SU-DHL-6 (cell line): ENCODE data around the gene ORM1.

Experiments
- H2AFZ ChIP-seq: fragments of 200-600 bp; sonication (generic); 2 replicates; pipeline ENCODE4 v1.6.1; 2014; ENCODE audit warnings: low read depth, mild to moderate bottlenecking, moderate library complexity, mixed read lengths, antibody characterized with exemption, low read length; ENCODE audit not compliant: severe bottlenecking
- H3F3A ChIP-seq: fragments of 200-600 bp; shearing (Covaris generic); 2 replicates; pipeline ENCODE4 v1.6.0; 2016; ENCODE audit warnings: antibody characterized with exemption, mild to moderate bottlenecking; ENCODE audit not compliant: insufficient read depth
- H3K27ac ChIP-seq: fragments of 200-600 bp; sonication (generic); 2 replicates; pipeline ENCODE4 v1.5.1; 2016; ENCODE audit warnings: low read depth, mild to moderate bottlenecking, low read length, moderate library complexity, mixed read lengths
- H3K27me3 ChIP-seq: fragments of 200-600 bp; sonication (generic), shearing (Covaris generic); 2 replicates; pipeline ENCODE4 v1.6.0; 2014; ENCODE audit warnings: mild to moderate bottlenecking, low read length
- H3K36me3 ChIP-seq: fragments of 200-600 bp; sonication (generic); 2 replicates; pipeline ENCODE4 v1.6.1; 2014; ENCODE audit warnings: mild to moderate bottlenecking, low read length, mixed read lengths
- H3K4me2 ChIP-seq: fragments of 300-600, 200-600 bp; shearing (Covaris generic), sonication (generic); 2 replicates; pipeline ENCODE4 v1.6.0; 2014; ENCODE audit warnings: low read length, low read depth, mild to moderate bottlenecking; ENCODE audit not compliant: poor library complexity, severe bottlenecking
- H3K4me3 ChIP-seq: fragments of 200-600 bp; sonication (generic); 2 replicates; pipeline ENCODE4 v1.5.1; 2014; ENCODE audit warnings: antibody characterized with exemption, low read length, mild to moderate bottlenecking, mixed read lengths; ENCODE audit not compliant: insufficient read depth, poor library complexity, severe bottlenecking
- H3K79me2 ChIP-seq: fragments of 200-600 bp; sonication (generic); 2 replicates; pipeline ENCODE4 v1.6.1; 2014; ENCODE audit warnings: mild to moderate bottlenecking, low read length, moderate library complexity; ENCODE audit not compliant: insufficient read depth
- H3K9ac ChIP-seq: fragments of 200-600 bp; sonication (generic); 2 replicates; pipeline ENCODE4 v1.7.0; 2014; ENCODE audit warnings: mild to moderate bottlenecking, low read length
- H3K9me2 ChIP-seq: fragments of 200-600 bp; sonication (generic); replicated peaks from 2 replicates; pipeline ENCODE4 v1.6.1; 2014; ENCODE audit warnings: low read length; ENCODE audit not compliant: insufficient read depth
- H3K9me3 ChIP-seq: fragments of 200-600 bp; sonication (generic); 2 replicates; pipeline ENCODE4 v1.6.1; 2014; ENCODE audit warnings: low read length, mixed read lengths; ENCODE audit not compliant: insufficient read depth
- H4K20me1 ChIP-seq: fragments of 200-600 bp; sonication (generic); 2 replicates; pipeline ENCODE4 v1.6.1; 2014; ENCODE audit warnings: low read depth, mild to moderate bottlenecking, antibody characterized with exemption, low read length, moderate library complexity, mixed read lengths
- CTCF ChIP-seq: fragments of 200-600 bp; sonication (generic); IDR thresholded peaks from one replicate; pipeline ENCODE4 v1.5.1; 2017; ENCODE audit warnings: antibody characterized with exemption, mild to moderate bottlenecking, low read length, moderate library complexity; ENCODE audit not compliant: insufficient read depth, poor library complexity, severe bottlenecking
- EZH2phosphoT487 ChIP-seq: fragments of 200-600 bp; sonication (generic), shearing (Covaris generic); conservative IDR thresholded peaks from 2 replicates; pipeline ENCODE4 v1.6.1; 2018; ENCODE audit warnings: mild to moderate bottlenecking, antibody characterized with exemption, low read length, moderate library complexity, mixed read lengths

Gene ORM1

DNA sequence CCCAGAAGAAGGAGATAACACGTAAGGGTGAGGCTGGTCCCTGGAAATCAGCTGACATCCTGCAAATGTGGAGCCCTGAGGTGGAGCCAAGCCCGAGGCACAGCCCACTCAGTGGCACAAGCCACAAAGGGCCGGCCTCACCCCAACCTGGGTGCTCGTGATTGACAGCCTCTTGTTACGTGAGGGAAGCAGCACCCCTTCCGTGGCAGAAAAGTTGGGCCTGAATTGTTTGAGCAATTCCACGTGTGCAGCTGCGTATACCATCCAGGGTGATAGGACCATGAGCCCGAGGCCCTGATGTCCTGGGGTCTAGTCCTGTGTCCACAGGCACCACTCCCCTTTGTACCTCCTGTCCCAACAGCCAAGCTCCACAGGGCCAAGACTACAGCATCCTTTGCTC is 11.6 kb downstream of the ORM1 start:
- Histone ChIP-seq H2AFZ (no peak overlapping the region), H3K27ac (no peak overlapping the region), H3K27me3 (no peaks in the 10 kb centered on the region), H3K4me3 (no peak overlapping the region), H3K4me2 (no peak overlapping the region), H3F3A (no peaks in the 10 kb centered on the region), H3K9me2 (no peaks in the 10 kb centered on the region), H4K20me1 (no peaks in the 10 kb centered on the region), H3K9ac (no peak overlapping the region), H3K9me3 (no peaks in the 10 kb centered on the region), H3K36me3 (peaks cover 19% of the 10 kb centered on the region), H3K79me2 (no peaks in the 10 kb centered on the region)
- TF ChIP-seq CTCF = no peak
- no peak for TF ChIP-seq EZH2phosphoT487

DNA sequence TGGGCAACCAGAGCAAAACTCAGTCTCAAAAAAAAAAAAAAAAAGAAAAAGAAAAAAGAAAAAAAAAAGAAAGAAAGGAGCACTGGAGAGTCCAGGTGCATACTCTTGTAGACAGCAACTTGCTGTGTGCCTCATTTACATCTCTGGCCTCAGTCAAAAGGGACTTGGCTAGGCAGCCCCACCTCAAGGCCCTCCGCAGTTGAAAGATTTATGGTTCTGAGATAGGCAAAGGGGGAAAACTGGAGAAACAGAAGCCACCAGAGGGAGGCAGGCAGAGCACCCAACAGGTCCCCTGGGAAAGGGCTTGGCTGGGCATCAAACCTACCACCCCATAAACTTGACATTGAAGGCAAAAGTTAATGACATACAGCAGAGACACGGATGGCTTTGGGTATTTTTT is 12.8 kb downstream of the ORM1 start:
- H3K9me2 ChIP-seq = no peaks in the 10 kb centered on the region
- H3K27ac ChIP-seq = no peak overlapping the region
- H3K4me2 ChIP-seq = no peak overlapping the region
- H3K9me3 ChIP-seq = no peaks in the 10 kb centered on the region
- TF ChIP-seq CTCF (no peak), EZH2phosphoT487 (no peak)
- H3K79me2 ChIP-seq = no peaks in the 10 kb centered on the region
- no peak overlapping the region for H3K4me3 ChIP-seq
- no peak overlapping the region for H3K9ac ChIP-seq
- H3K36me3 ChIP-seq = peaks cover 20% of the 10 kb centered on the region
- H2AFZ ChIP-seq = no peak overlapping the region
- H3K27me3 ChIP-seq = no peaks in the 10 kb centered on the region
- H4K20me1 ChIP-seq = no peaks in the 10 kb centered on the region
- H3F3A ChIP-seq = 0 out of 2 replicates have a peak, but pooled peaks cover under 1% of the 10 kb centered on the region

- no peaks in the 10 kb centered on the region for H3K9me3 ChIP-seq
- TF ChIP-seq EZH2phosphoT487 (no peak), CTCF (no peak)
- no peaks in the 10 kb centered on the region for H3K9me2 ChIP-seq
- H2AFZ ChIP-seq = no peak overlapping the region
- H3K27me3 ChIP-seq = no peaks in the 10 kb centered on the region
- no peak overlapping the region for H3K9ac ChIP-seq
- peaks cover 24% of the 10 kb centered on the region for H3K36me3 ChIP-seq
- 0 out of 2 replicates have a peak, but pooled peaks cover 5% of the 10 kb centered on the region for H3F3A ChIP-seq
- H3K4me2 ChIP-seq = no peak overlapping the region
- H3K79me2 ChIP-seq = no peaks in the 10 kb centered on the region
- no peak overlapping the region for H3K27ac ChIP-seq
- no peak overlapping the region for H3K4me3 ChIP-seq
- H4K20me1 ChIP-seq = no peaks in the 10 kb centered on the region
Measured at GRCh38 chr9:114336157-114336556, 13.3 kb downstream of the ORM1 start.
